PC-3 (cell line): ENCODE data around the gene NCOA1. TPM values are rescaled to one million over a fixed set of nuclear protein-coding genes. Genes with fewer than 3 reads are reported as not detected.

ENCODE experiments used
- ATAC-seq: fragments of 200-7000 bp; cut with Tn5 transposase; 2 replicates; pipeline ENCODE4 v1.9.1; 2020; ENCODE audit warnings: mild to moderate bottlenecking, moderate library complexity
- BruUV-seq: library from RNA; stranded (reverse); fragments of 400-500 nt; replicated peaks from 2 replicates; lab custom pipeline; 2021; lab: Mats Ljungman, UMichigan
- CTCF ChIA-PET: fragments of 300-600 bp; sonication (Branson Sonifier 250); formaldehyde crosslinking; loops from one replicate; lab custom pipeline; 2022; ENCODE audit warnings: antibody characterized with exemption; lab: Charles Lee
- POLR2A ChIA-PET: fragments of 300-600 bp; sonication (Branson Sonifier 250); formaldehyde crosslinking; loops from one replicate; lab custom pipeline; 2022; ENCODE audit warnings: antibody characterized with exemption; ENCODE audit not compliant: unreplicated experiment; lab: Charles Lee
- DNase-seq: peaks from one replicate; pipeline ENCODE4 v3.0.0-alpha.2; 2015
- H2AFZ ChIP-seq: fragments of 300-600 bp; sonication (generic); 2 replicates; pipeline ENCODE4 v1.6.0; 2016; ENCODE audit warnings: antibody characterized with exemption, low read length
- H3F3A ChIP-seq: fragments of 300-600 bp; sonication (generic); one replicate; pipeline ENCODE4 v1.6.0; 2017; ENCODE audit warnings: antibody characterized with exemption, low read length, control low read depth, mild to moderate bottlenecking; ENCODE audit not compliant: unreplicated experiment
- H3K27ac ChIP-seq: fragments of 300-600 bp; sonication (generic); 2 replicates; pipeline ENCODE4 v1.5.1; 2016; ENCODE audit warnings: mild to moderate bottlenecking, low read length
- H3K27me3 ChIP-seq: fragments of 300-600 bp; sonication (generic); 2 replicates; pipeline ENCODE4 v1.6.1; 2016; ENCODE audit warnings: low read length, mixed read lengths
- H3K36me3 ChIP-seq: fragments of 300-600 bp; sonication (generic); 2 replicates; pipeline ENCODE4 v1.6.1; 2016; ENCODE audit warnings: low read depth, mixed run types, low read length, mixed read lengths
- H3K4me1 ChIP-seq: fragments of 300-600 bp; sonication (generic); 2 replicates; pipeline ENCODE4 v1.5.1; 2016; ENCODE audit warnings: low read length; ENCODE audit not compliant: insufficient read depth
- H3K4me2 ChIP-seq: fragments of 300-600 bp; sonication (generic); 2 replicates; pipeline ENCODE4 v1.6.0; 2016; ENCODE audit warnings: low read length
- H3K4me3 ChIP-seq: fragments of 300-600 bp; sonication (generic); 2 replicates; pipeline ENCODE4 v1.5.1; 2016; ENCODE audit warnings: mild to moderate bottlenecking, low read length, mixed read lengths
- H3K79me2 ChIP-seq: fragments of 300-600 bp; sonication (generic); 2 replicates; pipeline ENCODE4 v1.6.1; 2017; ENCODE audit warnings: low read length, mixed read lengths
- H3K9ac ChIP-seq: fragments of 300-600 bp; sonication (generic); 2 replicates; pipeline ENCODE4 v1.6.0; 2016; ENCODE audit warnings: mild to moderate bottlenecking, low read length
- H3K9me2 ChIP-seq: fragments of 300-600 bp; sonication (generic); replicated peaks from 2 replicates; pipeline ENCODE4 v1.6.1; 2016; ENCODE audit warnings: mixed run types, low read length, mixed read lengths
- H3K9me3 ChIP-seq: fragments of 300-600 bp; sonication (generic); 2 replicates; pipeline ENCODE4 v1.6.1; 2016; ENCODE audit warnings: low read length, mixed read lengths
- H4K20me1 ChIP-seq: fragments of 300-600 bp; sonication (generic); 2 replicates; pipeline ENCODE4 v1.6.1; 2016; ENCODE audit warnings: low read length, mixed read lengths
- EZH2 ChIP-seq: fragments of 300-600 bp; sonication (generic); IDR thresholded peaks from one replicate; pipeline ENCODE4 v1.6.1; 2017; ENCODE audit warnings: antibody characterized with exemption, mild to moderate bottlenecking, low read length; ENCODE audit not compliant: unreplicated experiment
- EZH2phosphoT487 ChIP-seq: fragments of 300-600 bp; sonication (generic); IDR thresholded peaks from 2 replicates; pipeline ENCODE4 v1.6.1; 2018; ENCODE audit warnings: mild to moderate bottlenecking, antibody characterized with exemption, low read length, borderline replicate concordance
- intact Hi-C: fragments of 100-400 bp; cut with micrococcal nuclease; formaldehyde crosslinking; loops from 2 replicates; pipeline ENCODE4 v1.9.0; 2023
- total RNA-seq: library from RNA; depleted of rRNA; stranded (reverse); fragments of >200 nt; gene quantifications from 2 replicates; pipeline ENCODE4 v1.2.3, GENCODE V29; 2014
- TF ChIP-seq, protein P1 (sequence below): fragments of 300-600 bp; sonication (generic); conservative IDR thresholded peaks from 2 replicates; pipeline ENCODE4 v1.5.1; 2017; ENCODE audit warnings: antibody characterized with exemption, low read depth, mild to moderate bottlenecking, low read length

The NCOA1 gene
- total RNA-seq, 1 experiment from 2014 or later = 7.5 TPM

DNA sequence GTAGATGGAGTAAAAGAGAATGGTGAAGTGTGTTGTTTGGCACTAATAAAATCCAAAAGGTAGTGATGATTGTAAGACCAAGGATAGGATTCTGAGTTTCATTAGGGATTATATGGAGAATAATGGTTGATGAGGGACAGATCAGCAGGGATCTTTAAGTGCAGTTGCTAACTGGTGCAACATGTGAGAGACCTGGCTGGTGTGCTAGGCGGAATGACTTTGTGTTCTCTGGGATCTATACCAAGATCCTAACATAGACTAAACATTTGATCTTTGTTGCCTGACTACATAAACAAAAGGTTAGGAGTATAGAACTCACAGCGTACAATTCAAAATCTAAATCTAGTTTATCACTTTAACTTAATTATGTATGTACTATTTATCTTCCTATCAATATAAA, 166.8 kb downstream of the NCOA1 start:
- CTCF ChIA-PET = no interaction called here
- DNase-seq (no peak), ATAC-seq (no peak)
- intact Hi-C loops = no loop called here
- H3K9me2 ChIP-seq = no peaks in the 10 kb centered on the region
- no peaks in the 10 kb centered on the region for H3K36me3 ChIP-seq
- H3K9me3 ChIP-seq = no peaks in the 10 kb centered on the region
- H2AFZ ChIP-seq = no peak overlapping the region
- H3K27ac ChIP-seq = no peak overlapping the region
- H3K4me1 ChIP-seq = no peaks in the 10 kb centered on the region
- H3K4me3 ChIP-seq = no peak overlapping the region
- no peaks in the 10 kb centered on the region for H3K79me2 ChIP-seq
- no peak for TF ChIP-seq EZH2phosphoT487
- POLR2A ChIA-PET = no interaction called here
- H4K20me1 ChIP-seq = peaks cover 4% of the 10 kb centered on the region; the same call in 1 of the 2 replicates
- no peaks in the 10 kb centered on the region for H3F3A ChIP-seq
- no peak overlapping the region for H3K4me2 ChIP-seq
- no peaks in the 10 kb centered on the region for H3K27me3 ChIP-seq
- no TSS peak for BruUV-seq
- no peak overlapping the region for H3K9ac ChIP-seq

DNA sequence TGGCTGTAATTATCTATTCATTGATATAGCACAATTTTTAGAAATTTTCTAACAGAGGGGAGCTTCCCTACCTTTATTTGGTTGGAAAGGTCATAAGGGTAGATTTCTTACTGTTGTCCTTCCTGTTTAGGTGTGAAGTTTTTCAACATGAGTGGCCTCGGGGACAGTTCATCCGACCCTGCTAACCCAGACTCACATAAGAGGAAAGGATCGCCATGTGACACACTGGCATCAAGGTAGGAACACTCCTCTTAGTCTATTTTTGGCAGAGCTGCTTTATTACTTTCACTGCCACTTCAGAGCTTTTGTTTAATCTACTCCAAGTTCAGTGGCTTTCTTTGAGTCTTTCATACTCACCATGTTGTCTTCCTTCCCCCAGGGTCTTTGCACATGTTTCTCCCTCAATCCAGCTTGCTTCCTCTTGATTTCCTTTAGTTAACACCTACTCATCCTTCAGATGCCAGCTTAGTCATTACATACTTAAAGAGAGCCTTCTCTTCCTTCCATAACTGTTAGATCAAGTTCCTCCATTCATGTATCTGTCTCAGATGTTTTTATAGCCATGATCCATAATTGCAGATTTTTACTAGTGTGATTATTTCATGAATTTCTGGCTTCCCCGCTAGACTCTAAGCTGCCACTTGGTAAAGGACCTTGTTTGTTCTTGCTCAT, 167.6 kb downstream of the NCOA1 start:
- Histone ChIP-seq H3K4me2 (no peak overlapping the region), H3K27me3 (no peaks in the 10 kb centered on the region), H3K9me3 (no peaks in the 10 kb centered on the region), H3K9ac (no peak overlapping the region), H3K9me2 (no peaks in the 10 kb centered on the region), H4K20me1 (peaks cover 4% of the 10 kb centered on the region; the same call in 1 of the 2 replicates), H2AFZ (no peak overlapping the region), H3K79me2 (no peaks in the 10 kb centered on the region), H3F3A (no peaks in the 10 kb centered on the region), H3K4me1 (no peaks in the 10 kb centered on the region), H3K27ac (no peak overlapping the region), H3K36me3 (no peaks in the 10 kb centered on the region), H3K4me3 (no peak overlapping the region)
- ChIA-PET CTCF (no interaction called here), POLR2A (interaction anchor here (0.6 kb wide), 1 partner anchor 611 kb away, joined by 3 read pairs; no protein-coding TSS in a partner anchor)
- intact Hi-C loops = no loop called here
- BruUV-seq = no TSS peak
- DNase-seq = no peak
- no peak for ATAC-seq
- no peak for TF ChIP-seq EZH2phosphoT487
- no peak for TF ChIP-seq EZH2
- TF ChIP-seq, protein P1, sequence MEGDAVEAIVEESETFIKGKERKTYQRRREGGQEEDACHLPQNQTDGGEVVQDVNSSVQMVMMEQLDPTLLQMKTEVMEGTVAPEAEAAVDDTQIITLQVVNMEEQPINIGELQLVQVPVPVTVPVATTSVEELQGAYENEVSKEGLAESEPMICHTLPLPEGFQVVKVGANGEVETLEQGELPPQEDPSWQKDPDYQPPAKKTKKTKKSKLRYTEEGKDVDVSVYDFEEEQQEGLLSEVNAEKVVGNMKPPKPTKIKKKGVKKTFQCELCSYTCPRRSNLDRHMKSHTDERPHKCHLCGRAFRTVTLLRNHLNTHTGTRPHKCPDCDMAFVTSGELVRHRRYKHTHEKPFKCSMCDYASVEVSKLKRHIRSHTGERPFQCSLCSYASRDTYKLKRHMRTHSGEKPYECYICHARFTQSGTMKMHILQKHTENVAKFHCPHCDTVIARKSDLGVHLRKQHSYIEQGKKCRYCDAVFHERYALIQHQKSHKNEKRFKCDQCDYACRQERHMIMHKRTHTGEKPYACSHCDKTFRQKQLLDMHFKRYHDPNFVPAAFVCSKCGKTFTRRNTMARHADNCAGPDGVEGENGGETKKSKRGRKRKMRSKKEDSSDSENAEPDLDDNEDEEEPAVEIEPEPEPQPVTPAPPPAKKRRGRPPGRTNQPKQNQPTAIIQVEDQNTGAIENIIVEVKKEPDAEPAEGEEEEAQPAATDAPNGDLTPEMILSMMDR = no peak

DNA sequence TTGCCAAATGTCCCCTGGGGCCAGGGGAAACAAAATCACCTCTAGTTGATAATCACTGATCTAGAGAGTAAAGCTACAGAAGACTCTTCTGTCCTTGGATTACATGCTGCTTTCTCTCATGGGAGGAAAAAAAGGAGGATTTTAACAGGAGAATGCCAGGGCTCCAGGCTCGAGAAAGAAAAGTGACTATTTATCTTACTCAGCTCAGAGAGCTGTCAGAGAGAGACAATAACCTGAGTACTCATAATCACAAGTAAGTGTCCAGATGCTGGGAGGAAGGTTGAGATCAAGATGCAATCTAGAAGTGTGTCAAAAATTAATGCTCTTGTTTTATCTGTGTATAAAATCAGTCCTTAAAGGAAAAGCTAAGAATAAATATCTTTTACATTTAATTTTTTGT, 168.8 kb downstream of the NCOA1 start:
- H3K79me2 ChIP-seq = no peaks in the 10 kb centered on the region
- intact Hi-C loops = no loop called here
- H3K27ac ChIP-seq = no peak overlapping the region
- ATAC-seq = no peak
- no peaks in the 10 kb centered on the region for H3K9me3 ChIP-seq
- no peaks in the 10 kb centered on the region for H3F3A ChIP-seq
- CTCF ChIA-PET = no interaction called here
- H3K9ac ChIP-seq = no peak overlapping the region
- no peaks in the 10 kb centered on the region for H3K4me1 ChIP-seq
- POLR2A ChIA-PET = no interaction called here
- DNase-seq = no peak
- TF ChIP-seq EZH2 (no peak), EZH2phosphoT487 (no peak)
- TF ChIP-seq, protein P1 = no peak
- H3K9me2 ChIP-seq = no peaks in the 10 kb centered on the region
- H4K20me1 ChIP-seq = peaks cover 4% of the 10 kb centered on the region; the same call in 1 of the 2 replicates
- no peaks in the 10 kb centered on the region for H3K36me3 ChIP-seq
- no peaks in the 10 kb centered on the region for H3K27me3 ChIP-seq
- no TSS peak for BruUV-seq
- no peak overlapping the region for H3K4me2 ChIP-seq
- no peak overlapping the region for H2AFZ ChIP-seq
- no peak overlapping the region for H3K4me3 ChIP-seq
